Medulla oblongata (tissue), 1 donor: ENCODE results near the gene WDR46.
"Not testable (repeated sequence)": the region's sequence is repeated elsewhere in the genome, so short reads cannot be mapped to it uniquely, and the experiment has no call there.

ENCODE experiments used
- DNase-seq: peaks from one replicate; pipeline ENCODE4 v3.0.0-alpha.2; 2015; ENCODE audit errors: extremely low spot score

The WDR46 gene

DNA sequence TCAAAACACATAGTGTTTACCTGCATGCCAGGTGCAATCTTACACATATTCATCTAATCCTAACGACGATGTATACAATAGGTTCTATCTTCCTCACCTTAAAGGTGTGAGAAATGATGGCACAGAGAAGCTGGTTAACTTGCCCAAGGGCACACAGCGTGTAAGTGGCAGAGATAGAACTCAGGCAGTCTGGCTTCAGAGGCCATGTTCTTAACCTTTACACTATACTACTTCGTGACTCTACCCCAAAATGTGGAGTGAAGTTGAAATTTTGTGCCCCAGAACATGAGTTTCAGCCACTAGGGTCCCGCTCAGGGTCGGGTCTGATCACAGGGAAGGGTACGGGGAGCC, 17.9 kb downstream of the WDR46 start:
- peak; percentile 27 for DNase-seq

DNA sequence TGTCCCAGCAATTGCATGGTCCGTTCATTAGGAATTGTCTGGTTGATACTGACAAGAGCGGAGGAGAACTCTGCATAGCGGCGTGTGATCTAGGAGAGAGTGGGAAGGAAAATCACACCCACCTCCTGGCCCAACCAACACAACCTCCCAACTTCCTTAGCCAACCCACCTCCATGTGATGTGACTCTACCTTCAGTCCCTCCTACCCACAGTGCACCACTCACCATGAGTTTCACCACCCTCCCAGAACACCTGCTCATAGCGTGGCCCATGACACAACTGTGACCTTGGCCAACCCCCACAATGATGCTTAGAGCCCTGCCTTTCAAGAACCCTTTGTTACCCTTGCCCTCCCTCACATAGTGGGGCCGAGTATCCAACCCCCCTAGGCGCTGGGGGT, 25.0 kb downstream of the WDR46 start:
- DNase-seq, result no peak

DNA sequence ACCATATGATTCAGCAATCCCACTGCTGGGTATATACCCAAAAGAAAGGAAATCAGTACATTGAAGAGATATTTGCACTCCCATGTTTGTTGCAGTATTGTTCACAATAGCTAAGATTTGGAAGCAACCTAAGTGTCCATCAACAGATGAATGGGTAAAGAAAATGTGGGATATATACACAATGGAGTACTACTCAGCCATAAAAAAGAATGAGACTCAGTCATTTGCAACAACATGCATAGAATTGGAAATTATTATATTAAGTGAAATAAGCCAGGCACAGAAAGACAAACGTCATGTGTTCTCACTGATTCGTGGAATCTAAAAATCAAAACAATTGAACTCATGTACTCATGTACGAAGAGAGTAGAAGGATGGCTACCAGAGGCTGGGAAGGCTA, 26.5 kb downstream of the WDR46 start:
- not testable (repeated sequence) for DNase-seq

DNA sequence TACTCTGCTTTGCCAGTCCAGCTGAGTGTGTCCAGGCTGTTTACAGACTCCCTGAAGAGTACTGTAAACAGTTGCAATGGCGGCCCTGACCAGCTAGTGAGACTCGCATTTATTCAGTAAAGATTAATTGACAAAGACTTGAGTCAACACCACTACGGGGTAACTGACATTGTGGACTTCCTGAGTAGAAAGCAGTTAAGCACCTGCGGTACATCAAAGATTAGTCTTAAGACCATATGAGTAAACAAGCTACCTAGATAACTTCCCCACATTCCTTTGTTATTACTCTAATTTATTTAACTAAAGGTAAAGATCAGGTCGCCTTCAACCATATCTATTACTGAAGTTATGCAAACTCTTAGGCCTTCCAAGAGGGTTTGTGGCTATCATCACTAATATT, 30.0 kb downstream of the WDR46 start:
- no peak for DNase-seq

DNA sequence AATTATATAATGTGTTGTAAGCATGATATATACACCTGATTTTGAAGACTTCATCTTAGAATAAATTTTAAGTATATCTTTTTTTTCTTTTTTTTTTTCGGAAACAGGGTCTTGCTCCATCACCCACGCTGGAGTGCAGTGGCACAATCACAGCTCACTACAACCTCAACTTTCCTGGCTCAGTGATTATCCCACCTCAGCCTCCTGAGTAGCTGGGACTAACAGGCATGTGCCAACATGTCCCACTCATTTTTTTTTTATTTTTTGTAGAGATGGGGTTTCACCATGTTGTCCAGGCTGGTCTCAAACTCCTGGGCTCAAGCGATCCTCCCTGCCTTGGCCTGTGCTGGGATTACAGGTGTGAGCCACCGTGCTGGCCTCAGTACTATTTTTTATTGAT, 34.4 kb downstream of the WDR46 start:
- no peak for DNase-seq

DNA sequence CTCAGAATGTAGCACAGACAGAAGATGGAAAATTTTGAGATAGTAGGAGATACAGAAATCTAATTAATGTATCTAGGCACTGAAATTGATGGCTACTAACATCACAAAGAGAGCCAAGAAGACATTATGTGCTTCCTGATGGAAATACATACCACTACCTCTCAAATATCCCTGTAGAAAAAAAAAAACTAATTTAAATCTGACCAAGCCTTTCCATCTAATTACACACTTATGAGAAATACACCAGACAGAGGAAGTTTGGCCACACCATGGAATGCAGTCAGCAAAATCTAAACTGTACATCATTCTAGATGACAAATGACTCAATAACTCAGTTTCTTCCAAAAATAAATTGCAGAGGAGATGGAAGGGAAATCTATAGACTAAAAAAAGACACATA, 36.3 kb downstream of the WDR46 start:
- no peak for DNase-seq

DNA sequence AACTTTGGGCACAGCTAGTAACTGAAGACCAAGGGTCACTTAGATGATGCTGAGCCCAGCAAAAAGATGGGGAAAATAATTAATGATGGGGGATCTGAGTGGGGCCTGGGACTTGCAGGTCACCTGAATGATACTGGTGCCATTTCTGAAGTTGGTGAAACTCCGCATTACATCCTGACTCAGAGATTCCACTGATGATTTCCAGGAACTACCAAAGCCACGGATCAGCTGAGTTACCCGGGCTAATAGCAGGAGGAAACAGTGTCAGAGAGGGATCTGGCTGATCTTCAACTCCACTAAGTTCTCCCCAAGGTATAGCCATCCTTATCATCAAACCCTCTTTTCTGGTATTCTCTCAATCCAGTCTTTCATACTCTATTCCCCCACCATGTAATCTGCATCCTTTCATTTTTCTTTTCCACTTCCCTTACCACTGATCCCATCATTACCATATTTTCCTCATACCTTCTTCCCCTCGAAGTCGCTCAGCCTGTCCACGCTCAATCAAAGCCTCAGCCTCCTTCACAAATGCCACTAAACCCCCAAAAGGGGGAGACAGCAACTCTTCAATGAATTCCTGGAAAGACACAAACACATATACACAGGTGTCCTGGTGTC, 37.5 kb downstream of the WDR46 start:
- no peak for DNase-seq

DNA sequence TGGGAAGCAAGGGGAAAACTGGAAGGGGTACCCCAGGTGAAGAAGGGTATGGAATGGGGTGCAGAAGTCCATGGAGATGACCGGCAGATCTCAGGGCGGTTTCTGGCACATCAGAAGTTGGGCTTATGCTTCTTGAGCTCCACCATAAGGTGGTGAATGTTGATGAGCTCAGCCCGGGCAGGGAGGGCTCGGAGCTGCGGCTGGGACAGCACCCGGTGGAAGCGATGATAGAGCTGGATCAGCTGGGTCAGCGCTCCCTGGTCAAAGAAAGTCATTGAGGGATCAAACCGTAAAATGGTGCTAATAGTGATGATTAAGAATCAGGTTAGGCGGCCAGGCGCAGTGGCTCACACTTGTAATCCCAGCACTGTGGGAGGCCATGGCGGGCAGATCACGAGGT, 38.3 kb downstream of the WDR46 start:
- DNase-seq, result no peak

DNA sequence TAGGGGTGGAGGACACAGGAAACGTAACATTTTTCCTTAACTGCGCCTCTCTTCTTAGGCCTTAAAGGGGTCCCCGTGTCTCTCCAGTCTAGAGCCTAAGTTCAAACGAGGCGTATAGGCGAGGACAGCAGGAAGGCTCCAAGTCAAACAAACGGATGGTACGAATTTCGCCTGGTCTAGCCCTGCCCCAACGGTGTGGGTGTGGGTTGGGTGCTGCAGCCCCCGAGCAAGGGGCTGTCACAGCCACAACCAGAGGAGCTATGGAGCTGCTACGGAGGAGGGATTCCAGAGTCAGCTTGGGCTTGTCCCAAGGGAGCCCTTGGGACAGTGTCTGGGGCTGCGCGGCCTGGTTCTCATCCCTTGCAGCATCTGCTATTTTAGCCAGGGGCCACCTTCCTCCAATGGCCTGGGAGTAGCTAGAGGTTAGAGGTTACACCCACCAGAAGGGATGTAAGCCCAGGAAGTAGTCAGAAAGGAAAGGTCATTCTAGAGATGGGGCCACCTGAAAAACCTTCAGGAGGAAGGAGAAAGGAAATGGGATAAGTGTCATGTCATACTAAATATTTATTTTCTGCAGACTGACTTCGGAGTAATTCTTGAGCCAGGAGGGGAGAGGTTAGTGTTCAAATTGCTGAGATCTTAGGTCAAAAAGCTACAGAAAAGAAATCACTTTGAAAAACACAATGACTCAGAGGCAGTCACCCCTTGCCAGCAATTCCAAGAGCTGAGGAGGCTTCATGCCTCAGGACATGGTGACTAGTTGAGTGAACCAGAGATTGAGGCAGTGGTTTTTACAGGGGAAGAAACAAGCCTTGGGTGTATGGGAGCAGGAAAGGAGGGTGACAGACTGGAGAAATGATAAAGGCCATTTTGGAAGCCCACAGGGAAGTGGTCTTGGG, 39.1 kb downstream of the WDR46 start:
- no peak for DNase-seq

DNA sequence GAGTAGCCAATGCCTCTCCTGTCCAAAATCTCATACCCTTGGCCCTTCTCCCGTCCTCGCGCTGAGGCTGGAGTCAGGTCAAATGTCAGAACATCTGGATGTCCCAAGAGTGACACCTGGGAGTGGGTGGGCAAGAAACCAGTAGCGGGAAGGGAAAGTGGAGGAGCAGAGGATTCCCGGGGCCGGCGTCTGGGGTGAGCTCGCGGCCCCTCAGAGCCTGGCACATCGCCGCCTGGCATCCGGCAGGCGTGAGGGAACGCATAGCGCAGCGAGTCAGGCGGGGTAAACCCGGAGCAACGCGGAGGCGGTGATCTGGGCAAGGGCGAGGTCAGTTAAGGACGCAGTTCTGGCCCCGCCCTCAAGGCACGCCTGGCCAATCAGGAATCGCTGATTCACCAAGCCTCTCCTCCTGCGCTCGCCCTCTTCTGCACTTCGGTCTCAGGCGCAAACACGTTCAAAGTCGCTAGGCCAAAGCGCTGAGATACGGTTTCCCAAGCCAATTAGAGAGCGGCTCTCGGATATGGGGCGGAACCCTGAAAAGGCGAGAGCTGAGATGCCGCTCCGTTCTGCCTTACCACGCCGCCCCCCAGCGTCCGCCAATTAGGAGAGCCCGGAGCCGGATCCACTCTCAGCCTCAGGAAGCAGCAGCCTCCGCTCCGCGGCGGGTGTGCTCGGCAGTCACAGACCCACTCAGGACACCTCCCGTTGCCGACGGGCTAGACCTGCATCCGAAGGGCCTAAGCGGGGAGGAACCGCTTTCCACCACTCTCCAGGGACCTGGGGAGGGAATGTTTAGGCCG, 39.9 kb downstream of the WDR46 start:
- DNase-seq, result peak; percentile 100

DNA sequence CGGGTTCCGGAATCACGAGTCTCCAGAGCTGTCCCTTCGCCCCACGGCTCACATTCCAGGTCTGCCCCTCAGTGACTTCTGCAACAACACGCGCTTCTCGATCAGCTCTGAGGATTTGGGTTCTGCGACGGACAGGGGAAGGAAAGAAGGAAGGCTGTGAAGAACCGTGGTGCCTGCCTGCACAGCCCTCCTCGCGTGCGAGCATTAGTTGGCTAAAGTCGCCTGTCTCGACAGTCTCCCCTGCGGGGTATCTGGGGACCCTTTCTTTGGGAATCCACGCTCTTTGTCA, 40.5 kb downstream of the WDR46 start:
- DNase-seq, result no peak

DNA sequence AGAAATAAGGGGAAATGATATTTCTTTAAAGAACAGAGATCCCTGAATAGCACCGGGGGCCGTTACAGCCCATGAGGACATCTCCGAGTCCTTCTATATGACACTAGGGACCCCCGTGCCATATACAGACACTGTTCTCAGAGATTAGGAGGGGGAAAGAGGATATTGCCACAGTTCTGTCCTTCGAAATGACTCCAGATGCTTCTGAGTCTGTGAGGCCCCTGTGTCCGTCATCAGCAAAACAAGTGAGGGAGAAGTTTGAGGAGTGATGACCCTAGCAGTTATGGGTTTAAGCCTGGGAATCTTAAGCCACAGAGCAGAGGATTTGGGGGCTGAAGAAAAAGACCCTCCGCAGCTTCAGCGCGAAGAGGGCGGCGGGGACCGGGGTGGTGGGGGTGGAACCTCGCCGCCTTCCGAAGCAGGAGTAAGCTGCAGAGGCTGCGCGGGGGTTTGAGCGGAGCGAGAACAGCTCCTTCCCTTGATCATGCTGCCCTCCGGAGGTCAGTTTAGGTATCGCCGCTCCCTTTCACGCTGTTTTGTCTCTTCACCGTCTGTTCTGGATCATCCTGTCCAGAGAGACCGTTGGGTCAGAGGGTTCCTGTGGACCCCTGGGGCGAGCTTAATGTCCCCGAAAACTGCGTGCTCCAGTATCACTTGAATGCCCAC, 40.9 kb downstream of the WDR46 start:
- DNase-seq, result peak; percentile 96

DNA sequence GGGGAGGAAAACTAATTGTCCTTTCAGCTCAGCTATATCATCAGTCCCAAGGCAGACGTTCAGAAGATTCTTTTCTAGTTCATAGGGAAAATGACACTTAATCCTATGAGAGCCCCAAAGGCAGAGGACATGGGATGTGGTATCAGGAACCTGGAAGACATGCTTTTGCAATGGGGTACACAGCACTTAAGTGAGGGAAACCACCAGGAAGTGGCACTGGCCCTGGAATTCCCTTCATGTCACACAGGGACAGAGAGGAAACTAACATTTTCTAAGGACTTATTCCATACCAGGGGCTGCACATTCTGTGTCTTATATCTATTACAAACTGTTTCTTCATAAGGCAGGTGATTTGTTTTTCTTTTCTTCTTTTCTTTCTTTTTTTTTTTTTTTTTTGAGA, 45.6 kb downstream of the WDR46 start:
- DNase-seq, result no peak

DNA sequence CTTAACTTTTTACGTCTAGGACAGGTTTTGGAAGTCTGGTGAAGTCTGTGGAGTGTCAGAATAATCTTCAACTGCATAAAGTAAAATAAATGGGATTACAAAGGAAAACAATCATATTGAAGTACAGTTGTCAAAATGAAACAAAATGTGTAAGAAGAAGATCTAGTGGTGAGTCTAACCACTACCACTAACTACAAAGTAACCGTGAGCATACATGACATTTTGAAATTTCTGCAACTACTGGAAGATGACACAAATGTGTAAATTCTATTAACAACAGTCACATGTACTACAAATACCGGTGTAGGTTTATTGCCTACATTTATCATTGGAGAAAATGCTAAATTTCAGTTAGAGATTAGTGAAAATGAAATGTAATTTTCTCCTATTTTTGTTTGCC, 47.1 kb downstream of the WDR46 start:
- no peak for DNase-seq

DNA sequence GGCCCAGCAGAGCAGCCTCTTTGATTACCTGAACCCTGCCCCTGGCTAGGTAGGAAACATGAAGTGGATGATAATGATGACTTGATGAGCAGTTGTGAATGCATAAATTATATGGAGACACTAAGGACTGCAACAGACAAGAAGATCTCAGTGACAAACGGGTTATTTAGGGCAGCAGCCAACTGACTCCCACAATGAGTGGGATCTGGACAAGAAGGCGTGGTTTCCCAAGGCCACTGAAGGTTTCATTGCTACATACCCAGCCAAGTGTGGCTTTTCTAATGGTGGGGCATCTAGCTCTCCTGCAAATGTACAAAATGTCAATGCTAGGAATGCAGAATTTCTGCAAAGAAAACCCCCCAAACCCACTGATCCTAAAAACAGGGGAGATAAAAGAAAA, 51.3 kb downstream of the WDR46 start:
- DNase-seq, result no peak

DNA sequence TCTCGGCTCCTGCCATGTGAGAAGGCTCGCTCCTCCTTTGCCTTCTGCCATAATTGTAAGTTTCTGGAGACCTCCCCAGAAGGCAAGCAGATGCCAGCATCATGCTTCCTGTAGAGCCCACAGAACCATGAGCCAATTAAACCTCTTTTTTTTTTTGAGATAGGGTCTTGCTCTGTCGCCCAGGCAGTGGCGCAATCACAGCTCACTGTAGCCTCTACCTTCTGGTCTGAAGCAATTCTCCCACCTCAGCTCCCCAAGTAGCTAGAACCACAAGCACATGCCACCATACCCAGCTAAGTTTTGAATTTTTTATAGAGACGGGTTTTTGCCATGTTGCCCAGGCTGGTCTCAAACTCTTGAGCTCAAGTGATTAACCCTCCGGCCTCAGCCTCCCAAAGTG, 52.2 kb downstream of the WDR46 start:
- DNase-seq, result no peak

DNA sequence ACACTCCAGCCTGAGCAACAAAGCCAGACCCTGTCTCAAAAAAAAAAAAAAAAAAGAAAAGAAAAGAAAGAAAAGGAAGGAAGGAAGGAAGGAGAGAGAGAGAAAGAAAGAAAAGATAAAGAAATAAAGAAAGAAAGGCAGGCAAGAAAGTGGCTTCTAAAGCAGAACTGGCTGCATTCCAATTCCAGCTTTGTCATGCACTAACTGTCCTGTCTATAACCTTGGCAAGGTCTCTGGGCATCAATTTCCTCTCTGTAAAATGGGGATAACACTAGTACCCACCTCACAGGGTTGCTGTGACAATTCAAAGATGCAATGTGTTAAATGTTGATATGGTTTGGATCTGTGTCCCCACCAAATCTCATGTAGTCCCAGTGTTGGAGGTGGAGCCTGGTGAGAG, 52.7 kb downstream of the WDR46 start:
- no peak for DNase-seq

DNA sequence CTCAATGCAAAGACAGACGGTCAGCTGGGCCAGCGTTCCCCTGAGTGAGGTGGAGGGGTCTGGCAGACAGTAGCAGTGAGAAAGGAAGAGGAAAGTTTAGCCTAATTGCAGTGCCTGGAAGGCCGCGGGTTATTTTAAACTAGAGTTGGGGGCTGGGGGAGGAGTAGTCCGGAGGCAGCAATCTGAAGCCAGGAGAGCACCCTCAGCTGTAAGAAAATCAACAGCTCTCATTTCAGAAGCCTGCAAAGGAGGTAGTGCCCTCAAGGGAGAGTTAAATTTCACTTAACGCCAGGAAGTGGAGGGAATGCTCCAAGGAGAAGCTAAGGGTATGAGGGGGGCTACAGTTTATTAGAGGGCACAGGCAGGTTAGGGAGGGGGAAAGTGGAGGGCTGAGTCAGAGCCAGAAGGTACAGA, 53.8 kb downstream of the WDR46 start:
- no peak for DNase-seq
